ENCODE measurements around the gene CNPY2. TPM values are rescaled to one million over a fixed set of nuclear protein-coding genes. Genes with fewer than 3 reads are reported as not detected.

Gene CNPY2
- total and polyA plus RNA-seq, 4 donors: 24.6 to 163 (median 70.7) TPM

GRCh38 chr12:56338308-56339157 is 22.7 kb upstream of the CNPY2 start, which contains the start of gene IL23A:
TSS of gene IL23A (plus strand) at chr12:56338884. CDS start at chr12:56339045, 161 bp downstream.
- no peak for DNase-seq (ENCODE audit: low spot score)
- 65% methylated on average over 9 of the region's 9 CpGs for WGBS

More at GRCh38 chr12:56338308-56339157, 22.7 kb upstream of the CNPY2 start, which contains the start of gene IL23A:
- Histone ChIP-seq H3K27ac (ENCODE audit: low read depth in 1 of 2, low read length in 2 of 2) (no peak within 1 kb of the TSS), H3K4me3 (ENCODE audit: low read depth in 1 of 3, low read length in 3 of 3) (no peak within 1 kb of the TSS), H3K36me3 (ENCODE audit: control insufficient read depth in 4 of 4, insufficient read depth in 3 of 4, low read depth in 1 of 4, low read length in 3 of 4) (peaks cover 2 to 18% (median 12%) of the 10 kb centered on the region in 4 donors), H3K27me3 (ENCODE audit: control insufficient read depth in 4 of 4, insufficient read depth in 4 of 4, low read length in 3 of 4) (no peaks in the 10 kb centered on the region), H3K4me1 (ENCODE audit: control insufficient read depth in 4 of 4, insufficient read depth in 4 of 4, low read length in 3 of 4) (peaks cover 0 to 5% (median 3%) of the 10 kb centered on the region in 4 donors), H3K9me3 (ENCODE audit: control insufficient read depth in 4 of 4, low read length in 3 of 4) (no peaks in the 10 kb centered on the region), H3K9ac (ENCODE audit: low read depth in 1 of 2, low read length in 2 of 2) (no peak within 1 kb of the TSS)
- TF ChIP-seq HNF4A (conservative IDR thresholded peaks at IDR 0.05) (no peak), RAD21 (IDR thresholded peaks at IDR 0.05) (no peak), REST (IDR thresholded peaks at IDR 0.05) (no peak), EGR1 (IDR thresholded peaks at IDR 0.05; ENCODE audit: low read depth in 2 of 2) (no peak), YY1 (IDR thresholded peaks at IDR 0.05) (no peak), FOXA2 (IDR thresholded peaks at IDR 0.05) (no peak), GABPA (IDR thresholded peaks at IDR 0.05 in 1 of 2, conservative IDR thresholded peaks at IDR 0.05 in 1 of 2) (no peak), FOXA1 (IDR thresholded peaks at IDR 0.05) (no peak), SP1 (IDR thresholded peaks at IDR 0.05) (no peak), ZBTB33 (IDR thresholded peaks at IDR 0.05) (no peak), CTCF (IDR thresholded peaks at IDR 0.05; ENCODE audit: low read depth, low read length, missing input control) (no peak), ATF3 (IDR thresholded peaks at IDR 0.05) (no peak), NR2F2 (IDR thresholded peaks at IDR 0.05) (no peak), RXRA (IDR thresholded peaks at IDR 0.05) (no peak), TAF1 (conservative IDR thresholded peaks at IDR 0.05) (no peak), MAX (IDR thresholded peaks at IDR 0.05) (no peak)

Data from liver (tissue), 9 donors.